Panc1 (cell line): ENCODE results near the gene SMC3.

Source experiments
- POLR2AphosphoS5 ChIP-seq: IDR thresholded peaks from 2 replicates; pipeline ENCODE4 v1.6.1; 2012; ENCODE audit warnings: mild to moderate bottlenecking, low read depth, low read length, moderate library complexity
- TF ChIP-seq, protein P1 (sequence below): fragments of 450-650 bp; IDR thresholded peaks from 2 replicates; pipeline ENCODE4 v1.5.1; 2017; ENCODE audit warnings: mild to moderate bottlenecking
- TF ChIP-seq, protein P2 (sequence below), 2 experiments: IDR thresholded peaks; 2 replicates each; pipeline ENCODE4 v1.6.1; 2011 to 2012; ENCODE audit warnings: low read depth in 2 of 2, control low read depth in 1 of 2, low read length in 1 of 2, mild to moderate bottlenecking in 1 of 2, moderate library complexity in 1 of 2; ENCODE audit not compliant: insufficient read depth in 1 of 2

DNA sequence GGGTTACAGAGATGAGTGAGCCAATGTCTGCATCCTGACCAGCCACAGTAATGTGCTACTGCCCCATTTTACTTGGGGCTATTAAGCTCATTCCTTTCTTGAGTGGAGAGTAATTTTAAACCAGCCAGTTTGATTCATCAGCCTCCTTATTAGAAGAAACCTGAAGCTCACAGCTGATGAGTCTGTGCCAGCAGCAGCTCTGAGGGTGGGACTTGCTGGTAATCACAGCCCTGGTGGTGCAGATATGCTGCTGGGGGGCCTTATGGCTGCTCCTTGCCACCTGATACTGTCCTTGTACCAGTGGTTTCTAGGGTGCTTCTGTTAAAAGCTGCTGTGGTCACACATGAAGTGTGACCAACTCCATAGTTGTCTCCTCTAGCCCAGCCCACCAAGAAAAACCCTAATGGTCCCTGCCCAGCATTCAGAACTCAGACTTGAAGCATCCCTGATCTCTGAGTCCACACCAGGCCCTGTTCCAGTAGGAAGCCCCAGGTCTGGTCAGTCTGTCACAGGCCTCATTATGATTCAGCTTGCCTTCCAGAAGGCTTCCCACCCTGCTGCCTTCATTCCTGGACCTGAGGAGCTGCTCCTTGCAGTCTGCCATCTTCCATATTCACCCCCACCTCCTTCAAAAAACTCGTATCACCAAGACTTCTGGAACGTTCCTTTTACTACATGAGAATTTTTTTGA lies 47.7 kb downstream of the SMC3 start:
- TF ChIP-seq POLR2AphosphoS5, result no peak
- TF ChIP-seq, protein P1, sequence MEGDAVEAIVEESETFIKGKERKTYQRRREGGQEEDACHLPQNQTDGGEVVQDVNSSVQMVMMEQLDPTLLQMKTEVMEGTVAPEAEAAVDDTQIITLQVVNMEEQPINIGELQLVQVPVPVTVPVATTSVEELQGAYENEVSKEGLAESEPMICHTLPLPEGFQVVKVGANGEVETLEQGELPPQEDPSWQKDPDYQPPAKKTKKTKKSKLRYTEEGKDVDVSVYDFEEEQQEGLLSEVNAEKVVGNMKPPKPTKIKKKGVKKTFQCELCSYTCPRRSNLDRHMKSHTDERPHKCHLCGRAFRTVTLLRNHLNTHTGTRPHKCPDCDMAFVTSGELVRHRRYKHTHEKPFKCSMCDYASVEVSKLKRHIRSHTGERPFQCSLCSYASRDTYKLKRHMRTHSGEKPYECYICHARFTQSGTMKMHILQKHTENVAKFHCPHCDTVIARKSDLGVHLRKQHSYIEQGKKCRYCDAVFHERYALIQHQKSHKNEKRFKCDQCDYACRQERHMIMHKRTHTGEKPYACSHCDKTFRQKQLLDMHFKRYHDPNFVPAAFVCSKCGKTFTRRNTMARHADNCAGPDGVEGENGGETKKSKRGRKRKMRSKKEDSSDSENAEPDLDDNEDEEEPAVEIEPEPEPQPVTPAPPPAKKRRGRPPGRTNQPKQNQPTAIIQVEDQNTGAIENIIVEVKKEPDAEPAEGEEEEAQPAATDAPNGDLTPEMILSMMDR, result no peak
- TF ChIP-seq, protein P2, sequence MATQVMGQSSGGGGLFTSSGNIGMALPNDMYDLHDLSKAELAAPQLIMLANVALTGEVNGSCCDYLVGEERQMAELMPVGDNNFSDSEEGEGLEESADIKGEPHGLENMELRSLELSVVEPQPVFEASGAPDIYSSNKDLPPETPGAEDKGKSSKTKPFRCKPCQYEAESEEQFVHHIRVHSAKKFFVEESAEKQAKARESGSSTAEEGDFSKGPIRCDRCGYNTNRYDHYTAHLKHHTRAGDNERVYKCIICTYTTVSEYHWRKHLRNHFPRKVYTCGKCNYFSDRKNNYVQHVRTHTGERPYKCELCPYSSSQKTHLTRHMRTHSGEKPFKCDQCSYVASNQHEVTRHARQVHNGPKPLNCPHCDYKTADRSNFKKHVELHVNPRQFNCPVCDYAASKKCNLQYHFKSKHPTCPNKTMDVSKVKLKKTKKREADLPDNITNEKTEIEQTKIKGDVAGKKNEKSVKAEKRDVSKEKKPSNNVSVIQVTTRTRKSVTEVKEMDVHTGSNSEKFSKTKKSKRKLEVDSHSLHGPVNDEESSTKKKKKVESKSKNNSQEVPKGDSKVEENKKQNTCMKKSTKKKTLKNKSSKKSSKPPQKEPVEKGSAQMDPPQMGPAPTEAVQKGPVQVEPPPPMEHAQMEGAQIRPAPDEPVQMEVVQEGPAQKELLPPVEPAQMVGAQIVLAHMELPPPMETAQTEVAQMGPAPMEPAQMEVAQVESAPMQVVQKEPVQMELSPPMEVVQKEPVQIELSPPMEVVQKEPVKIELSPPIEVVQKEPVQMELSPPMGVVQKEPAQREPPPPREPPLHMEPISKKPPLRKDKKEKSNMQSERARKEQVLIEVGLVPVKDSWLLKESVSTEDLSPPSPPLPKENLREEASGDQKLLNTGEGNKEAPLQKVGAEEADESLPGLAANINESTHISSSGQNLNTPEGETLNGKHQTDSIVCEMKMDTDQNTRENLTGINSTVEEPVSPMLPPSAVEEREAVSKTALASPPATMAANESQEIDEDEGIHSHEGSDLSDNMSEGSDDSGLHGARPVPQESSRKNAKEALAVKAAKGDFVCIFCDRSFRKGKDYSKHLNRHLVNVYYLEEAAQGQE (IDR thresholded peaks at IDR 0.05; ENCODE audit: insufficient read depth in 1 of 2, low read depth in 2 of 2, low read length in 1 of 2), result no peak
